NCI-H1436 (cell line): ENCODE measurements around the gene OR6P1.

ENCODE experiments used
- DNase-seq: peaks from one replicate; lab custom pipeline; 2025; lab: John Stamatoyannopoulos, UW

The OR6P1 gene, protein sequence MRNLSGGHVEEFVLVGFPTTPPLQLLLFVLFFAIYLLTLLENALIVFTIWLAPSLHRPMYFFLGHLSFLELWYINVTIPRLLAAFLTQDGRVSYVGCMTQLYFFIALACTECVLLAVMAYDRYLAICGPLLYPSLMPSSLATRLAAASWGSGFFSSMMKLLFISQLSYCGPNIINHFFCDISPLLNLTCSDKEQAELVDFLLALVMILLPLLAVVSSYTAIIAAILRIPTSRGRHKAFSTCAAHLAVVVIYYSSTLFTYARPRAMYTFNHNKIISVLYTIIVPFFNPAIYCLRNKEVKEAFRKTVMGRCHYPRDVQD

DNA sequence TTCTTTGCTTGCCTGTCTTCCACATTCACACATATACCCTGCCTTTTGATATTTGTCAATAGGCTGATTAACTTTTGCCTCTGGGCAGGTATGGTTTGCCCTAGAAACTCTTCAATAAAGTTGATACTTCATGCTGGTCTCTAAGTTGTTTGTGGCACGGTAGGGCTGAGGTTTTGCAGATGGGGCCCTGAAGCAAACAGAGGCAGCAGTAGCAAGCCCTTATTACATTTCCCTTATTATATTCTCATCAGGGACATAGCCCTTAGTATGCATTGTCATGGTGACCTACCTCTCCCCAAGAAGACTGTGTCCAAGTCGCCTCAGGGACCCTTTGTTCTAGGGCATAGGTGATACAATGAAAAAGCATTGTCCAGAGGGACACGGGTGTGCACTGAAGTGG is at the start of gene OR6P1:
TSS of gene OR6P1 (minus strand) at position 101 of the 400 bp plus-strand sequence. CDS start 6,976 bp downstream, outside the sequence.
- DNase-seq, result no peak

DNA sequence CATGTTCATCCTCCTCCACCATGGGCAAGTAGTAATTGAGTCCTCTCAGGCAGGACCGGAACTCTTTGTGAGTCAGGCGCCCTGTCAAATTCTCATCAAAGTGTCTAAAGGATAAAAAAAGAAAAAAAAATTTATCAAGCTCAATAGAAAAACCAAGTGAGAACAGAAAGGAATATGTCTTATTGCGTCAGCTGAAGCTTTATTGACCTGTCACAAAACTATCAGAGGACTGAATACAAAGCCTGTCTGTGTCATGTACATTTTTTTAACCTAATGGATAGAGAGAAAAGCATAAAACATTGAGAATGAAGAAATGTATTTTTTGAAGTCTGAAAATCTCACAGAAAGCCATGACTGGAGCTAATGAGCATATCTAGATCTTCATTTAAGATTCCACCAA is 43.4 kb upstream of the OR6P1 start:
- no peak for DNase-seq

DNA sequence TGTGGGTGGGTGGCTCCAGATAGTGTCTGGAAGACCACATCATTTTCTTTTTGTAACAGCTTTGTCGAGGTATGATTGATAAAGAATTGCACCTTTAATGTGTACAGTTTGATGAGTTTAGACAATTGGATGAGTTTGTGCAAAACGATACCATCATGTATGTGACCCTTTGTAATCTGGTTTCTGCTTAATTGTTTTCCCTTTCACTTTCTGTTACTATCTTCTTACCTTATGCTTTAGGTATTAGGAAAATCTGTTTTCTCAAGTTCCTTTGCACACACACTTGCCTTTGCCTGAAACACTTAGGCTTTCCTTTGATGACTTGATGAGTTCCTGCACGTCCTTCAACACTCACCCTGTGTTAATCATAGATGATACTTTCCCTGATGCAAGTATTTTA is 41.5 kb upstream of the OR6P1 start:
- DNase-seq, result no peak

DNA sequence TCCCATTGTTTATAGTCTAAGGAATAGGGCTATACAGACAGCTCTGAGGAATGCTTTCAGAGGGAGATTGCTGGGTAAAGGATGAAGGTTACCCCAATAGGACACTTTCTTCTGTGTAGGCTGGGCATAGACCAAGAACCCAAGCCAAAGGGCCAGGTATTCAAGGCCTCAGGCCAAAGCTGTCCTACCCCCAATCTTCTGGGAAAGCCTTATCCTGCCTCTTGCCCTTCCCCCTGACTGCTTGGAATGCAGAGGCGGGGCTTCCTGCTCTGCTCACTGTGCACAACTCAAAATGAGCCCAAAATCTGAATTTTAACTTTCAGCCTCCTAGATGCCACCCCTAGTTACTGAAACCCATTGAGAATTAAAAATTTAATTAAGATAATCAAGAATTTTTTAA is 36.9 kb upstream of the OR6P1 start:
- DNase-seq, result no peak

DNA sequence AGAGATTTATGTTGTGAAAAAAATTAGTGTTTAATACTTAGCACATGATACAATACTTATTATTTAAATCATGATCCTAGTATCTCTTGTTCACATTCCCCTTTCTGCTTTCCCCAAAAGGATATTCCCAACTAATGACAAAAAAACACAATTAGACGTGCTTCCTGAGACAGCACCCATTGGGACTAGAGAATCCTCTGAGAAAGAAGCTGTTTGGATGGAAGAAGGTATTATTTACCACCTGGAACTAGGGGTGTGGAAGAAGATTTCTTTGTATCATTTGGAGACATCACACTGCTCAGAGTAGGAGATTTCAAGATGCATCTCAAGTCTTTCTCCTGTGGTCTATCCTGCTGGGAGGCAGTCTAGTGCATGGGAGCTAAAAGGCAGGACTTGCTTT is 34.6 kb upstream of the OR6P1 start, which contains the start of gene OR10Z1:
TSS of gene OR10Z1 (plus strand) at position 301 of the 400 bp plus-strand sequence. CDS start 1,171 bp downstream, outside the sequence.
- DNase-seq, result no peak

DNA sequence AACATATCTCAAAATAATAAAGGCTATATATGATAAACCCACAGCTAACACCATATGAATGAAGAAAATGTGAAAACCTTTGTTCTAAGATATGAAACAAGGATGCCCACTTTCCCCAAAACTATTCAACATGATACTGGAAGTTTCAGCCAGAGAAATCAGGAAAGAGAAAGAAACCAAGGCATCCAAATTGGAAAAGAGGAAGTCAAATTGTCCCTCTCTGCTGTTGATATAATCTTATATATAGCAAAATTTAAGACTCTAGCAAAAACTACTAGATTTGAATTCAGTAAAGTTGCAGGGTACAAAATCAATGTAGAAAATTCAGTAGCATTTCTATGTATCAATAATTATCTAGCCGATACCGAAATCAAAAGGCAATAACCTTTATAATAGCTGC is 30.4 kb upstream of the OR6P1 start:
- no peak for DNase-seq

DNA sequence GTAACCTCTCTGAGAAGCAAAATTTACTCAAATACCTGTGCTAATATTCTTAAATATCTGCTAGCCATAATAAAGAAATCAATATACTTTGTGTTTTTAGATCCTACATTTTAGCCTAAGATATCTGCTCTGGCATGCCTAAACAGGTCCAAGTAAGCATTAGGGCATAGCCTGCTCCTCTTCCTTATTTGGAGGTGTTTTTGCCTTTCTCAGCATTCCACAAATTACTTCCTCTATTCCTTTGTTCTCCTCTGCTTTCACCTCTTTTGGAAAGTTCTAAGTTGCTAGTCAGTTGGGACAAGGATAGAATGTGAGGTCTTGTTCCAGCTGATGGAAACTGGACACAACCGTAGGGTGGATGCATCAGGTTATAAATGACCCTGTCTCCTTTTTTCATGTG is 16.6 kb upstream of the OR6P1 start:
- DNase-seq, result no peak

DNA sequence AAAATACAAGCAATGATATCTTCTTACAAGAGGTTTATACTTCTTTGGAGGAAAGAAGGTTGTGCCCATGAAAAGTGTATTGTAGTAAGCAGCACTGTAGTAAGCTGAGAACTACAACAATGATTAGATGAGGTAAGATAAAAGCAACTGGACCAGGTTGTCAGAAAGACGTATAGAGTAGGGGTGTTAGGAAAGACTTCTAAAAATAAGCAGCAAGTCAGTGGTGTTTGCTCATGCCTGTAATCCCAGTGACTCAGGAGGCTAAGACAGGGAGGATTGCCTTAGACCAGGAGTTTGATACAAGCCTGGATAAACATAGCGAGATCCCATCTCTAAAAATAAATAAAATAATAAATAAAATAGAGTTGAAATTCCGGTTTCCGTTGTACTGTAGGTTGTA is 13.6 kb upstream of the OR6P1 start:
- no peak for DNase-seq

DNA sequence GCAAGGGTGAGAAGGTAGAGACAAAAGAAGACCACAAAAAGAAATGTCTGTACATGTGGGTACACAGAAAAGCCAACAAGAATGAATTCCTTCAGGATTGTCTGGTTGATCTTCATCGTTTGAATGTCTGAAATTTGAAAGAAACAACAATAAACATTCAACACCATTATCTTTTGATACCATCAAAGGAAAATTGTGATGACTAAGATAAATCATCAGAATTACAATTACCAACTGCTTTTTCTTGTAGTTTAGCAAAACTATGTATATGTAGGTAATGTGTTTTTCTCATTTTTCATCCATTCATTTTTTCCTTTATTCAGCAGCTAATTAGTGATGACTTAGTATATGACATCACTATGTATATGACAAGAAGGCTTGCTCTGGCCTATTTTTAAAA is 9.4 kb upstream of the OR6P1 start, which contains the start of gene OR10X1:
TSS of gene OR10X1 (minus strand) at position 167 of the 400 bp plus-strand sequence. CDS start at position 167, 0 bp downstream.
- DNase-seq, result no peak

DNA sequence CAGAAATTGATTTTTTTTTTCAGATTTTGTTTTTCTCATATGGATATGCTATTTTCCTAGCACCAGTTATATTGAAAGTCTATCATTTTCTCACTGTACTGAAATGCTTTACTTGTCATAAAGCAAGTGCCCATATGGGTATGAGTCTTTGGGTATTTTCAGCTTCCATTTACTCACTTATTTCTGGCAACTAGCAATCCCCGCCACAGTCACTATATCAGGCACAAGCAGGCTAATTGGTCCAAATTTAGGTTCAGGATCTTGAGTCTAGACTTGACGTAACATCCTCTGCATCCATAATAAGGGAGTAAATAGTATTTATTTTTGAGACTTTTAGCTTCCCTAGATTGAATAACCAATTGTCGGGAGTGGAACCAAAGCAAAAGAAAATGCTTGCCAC is 7.2 kb upstream of the OR6P1 start:
- DNase-seq, result no peak

DNA sequence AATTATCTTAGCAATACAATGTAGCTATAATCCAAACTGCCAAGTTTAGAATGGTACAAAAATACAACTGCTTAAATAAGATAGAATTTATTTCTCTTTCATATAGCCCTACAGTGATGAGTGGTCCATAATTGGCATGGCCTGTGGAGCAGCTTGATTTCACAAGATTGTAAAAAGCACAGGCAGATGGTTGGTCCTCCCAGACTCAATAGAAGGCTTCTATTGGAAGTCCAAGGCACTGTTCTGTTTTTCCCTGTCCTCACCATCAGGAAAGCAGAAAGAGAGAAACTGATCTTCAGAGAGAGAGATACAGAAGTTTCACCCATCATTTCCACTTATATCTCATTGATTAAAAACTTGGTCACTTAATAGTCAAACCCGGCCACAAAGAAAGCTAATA is 1.8 kb upstream of the OR6P1 start:
- DNase-seq, result no peak

DNA sequence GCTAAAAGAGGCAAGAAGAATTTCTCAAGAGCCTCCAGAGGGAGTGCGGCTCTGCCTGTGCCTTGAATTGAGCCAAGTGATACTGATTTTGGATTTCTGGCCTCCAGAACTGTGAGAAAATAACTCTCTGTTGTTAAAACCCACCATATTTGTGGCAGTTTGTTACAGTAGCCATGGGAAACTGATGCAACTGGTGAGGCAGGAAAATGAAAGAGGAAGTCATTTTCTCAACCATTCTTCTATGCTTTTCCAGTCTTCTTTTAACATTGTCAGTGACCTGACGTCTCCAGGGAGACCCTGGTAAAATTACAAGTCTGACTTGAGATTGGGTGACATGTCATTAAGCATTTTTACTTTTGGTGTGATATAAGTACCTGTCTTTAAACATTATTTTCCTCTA is 5.8 kb downstream of the OR6P1 start:
- DNase-seq, result no peak

DNA sequence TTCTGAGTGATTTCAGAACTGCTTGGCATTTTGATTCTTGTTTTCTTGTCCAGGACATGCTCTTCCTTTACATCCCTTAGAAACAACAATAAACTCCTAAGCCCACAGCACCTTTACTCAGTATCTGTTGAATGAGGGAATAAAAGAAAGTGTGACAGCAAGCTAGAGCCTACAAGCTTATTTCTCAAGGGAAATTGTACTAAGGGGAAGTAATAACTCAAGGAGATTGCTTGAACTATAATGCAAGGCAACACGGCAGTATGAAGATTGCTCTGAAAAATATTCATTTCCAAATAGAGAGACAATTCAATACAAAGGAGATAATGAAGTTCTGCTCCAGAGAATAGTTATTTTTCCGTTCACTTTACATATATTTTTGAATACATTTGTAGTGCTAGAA is 6.5 kb downstream of the OR6P1 start:
- no peak for DNase-seq

DNA sequence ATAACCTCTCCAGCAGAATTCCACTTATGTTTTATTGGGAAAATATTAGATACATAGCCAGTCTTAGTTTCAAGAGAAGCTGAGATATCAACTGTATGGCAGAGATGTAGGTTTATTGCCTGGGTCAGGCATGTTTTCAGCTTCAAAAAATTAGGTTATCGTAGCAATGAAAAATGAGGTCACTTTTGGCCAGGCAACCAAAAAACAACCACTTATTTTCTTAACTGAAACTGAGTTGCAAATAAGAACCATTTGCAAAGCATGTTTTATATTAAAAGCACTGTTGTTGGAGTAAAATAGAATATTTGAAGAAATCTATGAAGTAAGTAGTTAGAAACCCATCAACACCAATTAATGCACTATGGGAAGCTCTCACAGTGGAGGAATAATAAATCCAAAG is 10.7 kb downstream of the OR6P1 start:
- no peak for DNase-seq

DNA sequence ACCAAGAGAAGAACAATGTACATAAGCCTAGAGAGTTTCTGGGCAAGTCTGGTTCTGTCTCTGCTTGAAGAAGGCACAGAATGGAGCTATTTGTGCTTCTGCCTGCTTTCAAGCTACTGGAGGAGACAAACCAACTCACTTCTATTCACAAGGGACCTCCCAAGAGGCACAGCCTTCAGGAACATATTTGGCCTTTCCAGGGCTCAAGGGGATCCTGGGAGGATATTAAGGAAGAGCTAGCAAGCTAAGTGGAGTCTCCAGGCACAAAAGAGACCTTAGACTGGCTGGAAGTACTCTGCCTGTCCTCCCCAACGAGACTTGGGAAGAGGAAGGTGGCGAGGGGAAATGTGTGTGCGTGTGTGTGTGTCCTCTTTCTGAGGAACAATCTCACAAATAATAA is 16.0 kb downstream of the OR6P1 start, which contains the start of gene OR6Y1:
TSS of gene OR6Y1 (minus strand) at position 54 of the 400 bp plus-strand sequence. CDS start 6,300 bp downstream, outside the sequence.
- DNase-seq, result no peak

DNA sequence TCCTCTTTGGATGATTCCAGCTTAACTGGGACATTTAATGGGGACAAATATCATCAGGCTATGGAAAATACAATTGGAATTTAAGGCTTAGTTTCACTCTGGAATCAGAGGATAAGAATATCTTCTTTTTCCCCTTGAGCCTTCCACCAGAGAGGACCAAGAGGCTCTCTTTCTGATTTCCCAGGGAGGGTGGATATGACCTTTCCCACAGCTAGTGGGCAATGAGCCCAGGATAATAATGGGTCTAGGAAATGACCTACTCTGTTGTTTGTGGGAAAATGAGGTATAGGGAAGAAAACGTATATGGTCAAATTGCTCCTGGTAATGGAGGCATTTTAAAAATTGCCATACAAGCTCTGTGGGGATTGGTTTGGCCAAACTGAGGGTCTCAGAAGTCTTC is 18.1 kb downstream of the OR6P1 start:
- no peak for DNase-seq

DNA sequence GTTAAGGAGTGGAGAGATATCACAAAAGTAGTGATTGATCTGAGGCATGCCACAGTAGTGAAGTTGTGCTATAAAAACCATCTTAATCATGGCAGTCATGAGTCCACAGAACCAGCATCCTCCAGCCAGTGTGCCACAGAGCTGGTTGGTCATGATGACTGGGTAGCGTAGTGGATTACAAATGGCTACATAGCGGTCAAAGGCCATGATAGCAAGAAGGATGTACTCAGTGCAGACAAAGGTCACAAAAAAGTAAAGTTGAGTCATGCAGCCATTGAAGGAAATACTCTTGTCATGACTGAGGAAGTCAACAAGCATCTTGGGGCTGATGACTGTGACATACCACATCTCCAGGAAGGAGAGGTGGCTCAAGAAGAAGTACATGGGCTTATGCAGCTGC is 22.8 kb downstream of the OR6P1 start:
- DNase-seq, result no peak

DNA sequence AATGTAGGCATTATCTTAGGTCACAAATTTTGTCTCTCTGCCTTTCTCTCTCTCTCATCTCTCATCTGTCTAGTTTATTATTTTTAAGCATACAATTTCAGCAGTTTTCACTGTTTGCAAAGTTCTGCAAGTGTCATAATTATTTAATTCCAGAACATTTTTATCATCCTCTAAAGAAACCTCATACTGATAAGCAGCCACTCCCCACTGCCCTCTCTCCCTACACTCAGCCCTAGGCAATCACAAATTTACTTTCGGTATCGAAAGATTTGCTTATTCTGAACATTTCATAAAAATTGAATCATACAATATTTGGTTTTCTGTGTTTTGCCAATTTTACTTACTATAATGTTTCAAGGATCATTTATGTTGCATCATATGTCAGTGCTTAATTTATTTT is 32.8 kb downstream of the OR6P1 start:
- no peak for DNase-seq

DNA sequence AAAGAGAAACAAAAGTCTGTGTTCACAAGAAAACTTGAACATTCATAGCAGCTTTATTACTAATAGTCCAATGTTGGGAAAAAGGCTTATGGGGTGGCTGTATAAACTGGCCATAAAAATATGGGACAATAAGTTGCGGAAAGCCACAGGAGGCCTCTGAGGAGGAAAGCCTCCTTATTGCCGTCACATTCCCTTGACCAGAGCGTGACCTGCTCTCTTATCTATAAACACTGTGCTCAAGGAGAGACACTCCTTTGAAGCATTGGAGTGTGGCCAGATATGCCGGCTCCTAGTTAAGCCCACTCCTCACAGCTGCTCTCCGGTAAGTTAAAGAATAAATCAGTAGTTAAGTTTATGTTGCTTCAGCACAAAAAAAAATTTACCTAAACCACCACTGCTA is 35.9 kb downstream of the OR6P1 start:
- no peak for DNase-seq

DNA sequence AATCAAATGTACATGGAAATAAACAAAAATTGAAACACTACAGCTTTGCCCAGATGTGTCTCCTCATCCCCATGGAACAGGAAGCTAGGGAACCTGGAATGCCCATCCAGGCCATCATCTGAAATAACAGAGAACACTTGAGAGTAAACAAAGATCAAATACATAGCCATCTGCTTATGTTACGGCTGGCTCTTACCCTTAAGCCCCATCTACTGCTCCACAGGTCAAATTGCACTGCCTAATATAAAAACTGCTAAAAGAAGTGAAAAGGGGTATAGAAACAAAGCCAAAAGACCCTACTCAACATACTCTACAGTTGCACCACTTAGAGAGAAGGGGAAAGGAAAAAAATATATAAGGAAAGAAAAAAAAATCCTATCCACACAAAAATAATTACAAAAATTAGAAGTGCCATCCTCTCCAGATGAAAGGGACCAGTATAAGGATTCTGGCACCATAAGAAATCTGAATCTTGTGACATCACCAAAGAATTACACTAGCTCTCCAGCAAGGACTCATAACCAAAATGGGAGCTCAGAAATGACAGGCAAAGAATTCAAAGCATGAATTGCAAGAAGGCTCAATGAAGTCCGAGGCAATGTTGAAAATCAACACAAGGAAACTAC is 43.1 kb downstream of the OR6P1 start:
- no peak for DNase-seq

DNA sequence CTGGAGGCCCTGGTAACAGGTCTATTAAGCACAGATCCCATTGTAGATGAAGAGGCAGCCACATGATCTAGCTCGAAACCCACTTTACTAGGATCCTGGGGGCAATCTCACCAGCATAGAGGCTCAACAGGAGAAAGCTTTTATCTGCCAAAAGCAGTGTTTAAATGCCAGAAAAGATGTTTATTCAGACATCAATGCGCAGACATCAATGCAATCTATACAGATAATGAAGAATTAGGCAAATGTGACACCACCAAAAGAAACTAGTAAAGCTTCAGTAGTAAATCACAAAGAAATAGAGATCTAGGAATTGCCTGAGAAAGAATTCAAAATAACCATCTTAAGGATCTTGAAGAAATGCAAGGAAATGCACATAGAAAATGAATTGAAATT is 48.7 kb downstream of the OR6P1 start:
- DNase-seq, result no peak

DNA sequence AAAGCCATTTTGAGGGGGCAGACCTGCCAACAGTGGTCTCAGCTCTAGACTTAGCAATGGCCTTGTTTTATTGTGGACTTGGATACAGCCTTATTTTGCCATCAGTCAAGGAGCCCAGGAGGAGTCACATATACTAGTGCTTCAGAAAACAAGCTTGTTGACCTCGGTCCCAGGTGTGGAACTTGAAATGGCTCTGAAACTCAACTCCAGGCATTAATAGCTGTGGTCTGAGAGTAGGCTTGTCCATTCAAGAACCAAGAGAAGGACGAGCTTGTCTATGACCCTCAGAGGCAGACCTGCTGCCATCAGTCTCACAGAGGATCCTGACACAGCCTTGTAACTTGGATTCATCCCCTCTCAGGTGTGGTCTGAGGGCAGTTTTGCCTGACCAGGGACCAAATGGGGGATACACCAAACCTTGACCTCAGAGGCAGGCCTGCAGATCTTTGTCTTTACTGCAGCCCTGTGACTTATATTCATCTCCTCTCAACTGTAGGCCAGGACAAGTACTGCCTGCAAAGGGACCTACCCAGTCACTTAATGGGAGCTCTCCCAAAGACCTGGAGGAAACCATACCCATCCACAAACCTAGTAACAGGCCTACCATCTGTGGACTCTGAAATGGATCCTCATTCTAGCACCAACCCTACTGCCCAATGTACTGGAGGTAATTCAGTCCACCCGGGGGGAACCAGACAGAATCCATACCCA is 49.3 kb downstream of the OR6P1 start:
- no peak for DNase-seq

DNA sequence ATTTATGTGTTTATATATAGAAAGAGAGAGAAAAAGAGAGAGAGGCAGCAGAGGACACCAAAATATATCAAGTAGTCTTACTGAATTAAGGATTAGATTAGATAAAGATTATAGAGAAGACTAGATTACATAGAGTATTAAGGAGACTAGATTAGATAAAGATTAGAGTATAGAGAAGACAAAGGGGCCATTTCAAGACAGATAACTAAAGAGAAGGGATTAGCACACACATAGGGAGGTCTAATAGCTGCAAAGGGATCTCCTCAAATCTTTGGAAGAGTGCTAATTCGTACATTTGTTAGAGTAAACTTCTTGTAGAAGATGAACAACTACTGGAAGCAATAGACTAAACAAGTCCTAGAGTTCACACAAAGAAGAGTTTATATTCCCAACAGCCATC is 50.4 kb downstream of the OR6P1 start:
- DNase-seq, result no peak
